GM10266 (cell line): ENCODE results near the gene SC5D.

ENCODE experiments used
- DNase-seq: peaks from one replicate; pipeline ENCODE4 v3.0.0; 2012; ENCODE audit errors: extremely low spot score
- CTCF ChIP-seq: IDR thresholded peaks from 2 replicates; pipeline ENCODE4 v1.5.1; 2012; ENCODE audit warnings: mild to moderate bottlenecking, low read depth; ENCODE audit not compliant: control insufficient read depth, insufficient read depth; ENCODE audit errors: missing control alignments

Gene SC5D

DNA sequence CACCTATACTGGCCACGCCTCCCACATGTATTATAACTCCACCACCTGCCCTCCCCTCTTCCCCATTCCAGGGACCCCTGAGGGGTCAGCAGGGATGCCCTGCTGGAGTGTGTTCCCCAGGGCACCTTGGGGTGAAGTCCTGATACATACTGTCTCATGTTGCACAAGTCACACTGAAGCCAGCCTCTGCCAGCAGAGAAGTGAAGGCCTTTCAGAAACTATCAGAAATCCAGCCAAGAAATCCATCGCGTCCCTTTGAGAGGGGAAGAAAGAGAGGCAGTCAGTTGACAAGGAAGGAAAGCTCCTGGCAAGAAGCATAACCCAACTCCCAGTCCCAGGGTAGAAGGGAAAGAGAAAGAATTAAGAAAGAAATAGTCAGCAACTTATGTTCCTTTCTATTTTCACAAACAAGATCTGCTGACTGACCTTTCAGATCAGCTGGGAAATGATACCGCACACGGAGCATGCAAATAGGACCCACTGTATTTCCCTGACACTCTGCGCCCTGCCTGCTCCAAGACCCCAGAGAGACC is 45.2 kb downstream of the SC5D start:
- TF ChIP-seq CTCF: no peak
- no peak for DNase-seq

DNA sequence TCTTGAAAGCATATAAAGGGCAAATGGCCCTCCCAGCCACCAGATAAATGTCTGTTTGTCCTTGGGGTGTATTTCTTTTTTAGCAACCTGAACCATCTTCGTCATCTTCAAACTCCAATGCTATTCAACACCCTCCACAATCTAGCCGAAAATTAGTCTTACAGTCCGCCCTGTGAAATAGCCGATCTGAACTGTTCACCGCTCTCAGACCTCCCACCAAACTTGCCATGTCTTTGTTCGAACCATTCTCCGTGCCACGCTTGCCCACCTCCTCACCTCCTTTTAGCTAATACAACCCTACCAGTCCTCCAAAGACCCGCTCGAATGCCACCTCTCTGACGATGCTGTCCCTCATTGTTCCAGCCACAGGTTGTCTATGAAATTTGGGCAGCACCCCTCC is 46.0 kb downstream of the SC5D start:
- no peak for DNase-seq
- TF ChIP-seq CTCF: no peak

- no peak for DNase-seq
- TF ChIP-seq CTCF: no peak
These were observed 47.5 kb downstream of the SC5D start for GRCh38 chr11:121340032-121340580.

- DNase-seq: no peak
- no peak for TF ChIP-seq CTCF
These were observed 49.0 kb downstream of the SC5D start for GRCh38 chr11:121341609-121342008.

GRCh38 chr11:121344824-121345223 is 52.3 kb downstream of the SC5D start:
- no peak for TF ChIP-seq CTCF
- no peak for DNase-seq

DNA sequence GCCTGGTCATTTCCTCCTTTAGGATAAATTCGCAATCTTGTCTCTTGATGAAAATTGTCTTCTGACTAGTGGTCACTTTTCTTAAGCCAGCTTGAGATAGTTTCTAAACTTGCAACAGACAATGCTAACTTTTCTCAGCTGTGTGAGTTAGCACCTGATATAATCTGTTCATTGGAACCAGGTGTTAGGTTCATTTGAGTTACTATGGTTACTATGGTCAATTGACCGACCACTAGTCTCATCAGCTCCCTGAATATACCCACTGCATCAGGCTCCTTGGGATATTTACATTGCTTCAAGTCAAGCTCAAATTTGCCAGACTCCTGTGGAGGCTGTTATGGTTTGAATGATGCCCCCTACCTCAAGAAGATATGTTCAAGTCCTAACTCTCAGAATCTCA is 54.5 kb downstream of the SC5D start:
- no peak for TF ChIP-seq CTCF
- DNase-seq: no peak

DNA sequence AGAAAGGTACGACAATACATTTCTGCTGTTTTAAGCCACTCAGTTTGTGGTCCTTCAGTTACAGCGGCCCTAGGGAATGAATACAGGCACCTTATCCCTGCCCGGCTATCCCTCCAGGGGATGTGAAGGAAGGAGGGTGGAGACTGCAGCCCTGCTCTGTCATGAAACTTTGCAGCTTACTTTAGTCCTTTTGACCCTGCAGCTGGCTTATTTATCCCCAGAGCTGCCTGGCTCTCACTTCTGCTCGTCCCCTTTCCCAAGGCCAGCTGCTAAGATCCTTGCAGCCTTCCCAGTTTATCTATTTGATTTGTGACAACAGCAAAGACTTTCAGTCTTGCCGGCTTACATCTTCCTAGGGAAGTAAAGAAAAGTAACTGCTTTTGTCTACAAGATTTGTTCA is 55.2 kb downstream of the SC5D start:
- DNase-seq: no peak
- TF ChIP-seq CTCF: no peak
